Measurements from ENCODE around the gene AQP5.
"Not testable (repeated sequence)": the region's sequence is repeated elsewhere in the genome, so short reads cannot be mapped to it uniquely, and the experiment has no call there.

Gene AQP5

GRCh38 chr12:49983892-49984291 is 22.2 kb downstream of the AQP5 start:
- no peak for DNase-seq

GRCh38 chr12:49984476-49985359 is 23.0 kb downstream of the AQP5 start:
- no peak for DNase-seq

- DNase-seq: no peak
Measured at GRCh38 chr12:49985981-49986380, 24.3 kb downstream of the AQP5 start.

GRCh38 chr12:49986476-49986875 is 24.8 kb downstream of the AQP5 start:
- DNase-seq: not testable (repeated sequence)

GRCh38 chr12:49987625-49988303 is 26.1 kb downstream of the AQP5 start:
- DNase-seq: no peak

GRCh38 chr12:49989400-49989799 is 27.7 kb downstream of the AQP5 start:
- not testable (repeated sequence) for DNase-seq

GRCh38 chr12:49990273-49990672 is 28.6 kb downstream of the AQP5 start:
- no peak for DNase-seq

GRCh38 chr12:49998453-49998852 is 36.8 kb downstream of the AQP5 start:
- DNase-seq: no peak

GRCh38 chr12:50003595-50003994 is 41.9 kb downstream of the AQP5 start:
- DNase-seq: no peak

GRCh38 chr12:50004696-50005095 is 43.0 kb downstream of the AQP5 start:
- no peak for DNase-seq

- DNase-seq: no peak
Measured at GRCh38 chr12:50005175-50005574, 43.5 kb downstream of the AQP5 start.

- no peak for DNase-seq
Measured at GRCh38 chr12:50006280-50006679, 44.6 kb downstream of the AQP5 start.

- DNase-seq: no peak
Measured at GRCh38 chr12:50006754-50007442, 45.2 kb downstream of the AQP5 start.

- DNase-seq: no peak
Measured at GRCh38 chr12:50013361-50014147, 51.9 kb downstream of the AQP5 start.

- no peak for DNase-seq
Measured at GRCh38 chr12:50014342-50014741, 52.7 kb downstream of the AQP5 start.
